Natural killer cell (primary cell): Measurements from ENCODE around the gene CRABP2. TPM values are rescaled to one million over a fixed set of nuclear protein-coding genes. Genes with fewer than 3 reads are reported as not detected.

Experiments used
- ATAC-seq, 3 donors: fragments of 150-1000 bp in 2 of 3; fragments of 200-7000 bp in 1 of 3; cut with Tn5 transposase; 1 replicate in 1 of 3; 2 replicates in 2 of 3; pipeline ENCODE4 v1.10.0; 2021; ENCODE audit warnings: mild to moderate bottlenecking in 2 of 3, moderate library complexity in 2 of 3
- DNase-seq, 2 donors: peaks; one replicate each; pipeline versions ENCODE4 v3.0.0 to v3.0.0-alpha.2; 2013 to 2021; ENCODE audit warnings: mixed read lengths in 1 of 2
- H3K27ac ChIP-seq: one replicate; pipeline ENCODE4 v1.5.1; 2013; ENCODE audit warnings: mild to moderate bottlenecking, low read length
- H3K27me3 ChIP-seq: one replicate; pipeline ENCODE4 v1.6.1; 2013; ENCODE audit warnings: low read length; ENCODE audit not compliant: control insufficient read depth, insufficient read depth
- H3K36me3 ChIP-seq: one replicate; pipeline ENCODE4 v1.6.1; 2013; ENCODE audit warnings: low read length; ENCODE audit not compliant: control insufficient read depth, insufficient read depth
- H3K4me1 ChIP-seq: one replicate; pipeline ENCODE4 v1.6.1; 2013; ENCODE audit warnings: low read length; ENCODE audit not compliant: control insufficient read depth, insufficient read depth
- H3K4me3 ChIP-seq: one replicate; pipeline ENCODE4 v1.5.1; 2013; ENCODE audit warnings: low read length
- H3K9me3 ChIP-seq: one replicate; pipeline ENCODE4 v1.6.1; 2013; ENCODE audit warnings: low read length; ENCODE audit not compliant: control insufficient read depth, insufficient read depth
- H3K27ac Mint-ChIP-seq, 2 donors: one replicate each; pipeline ENCODE4 v1.8.0; 2022; ENCODE audit warnings: mild to moderate bottlenecking in 2 of 2, mixed read lengths in 2 of 2, moderate library complexity in 1 of 2
- H3K27me3 Mint-ChIP-seq, 2 donors: one replicate each; pipeline ENCODE4 v1.8.0; 2022; ENCODE audit warnings: low read depth in 2 of 2, mixed read lengths in 2 of 2
- H3K36me3 Mint-ChIP-seq: one replicate; pipeline ENCODE4 v1.8.0; 2022; ENCODE audit warnings: mixed read lengths
- H3K4me1 Mint-ChIP-seq, 2 donors: one replicate each; pipeline ENCODE4 v1.8.0; 2022; ENCODE audit warnings: mixed read lengths in 2 of 2
- H3K4me3 Mint-ChIP-seq: one replicate; pipeline ENCODE4 v1.8.0; 2022; ENCODE audit warnings: mild to moderate bottlenecking, moderate library complexity, mixed read lengths
- H3K9me3 Mint-ChIP-seq, 2 donors: one replicate each; pipeline ENCODE4 v1.8.0; 2022; ENCODE audit warnings: mixed read lengths in 2 of 2
- CTCF ChIP-seq: fragments of 200-600 bp; IDR thresholded peaks from one replicate; pipeline ENCODE4 v1.8.0; 2022; ENCODE audit warnings: antibody characterized with exemption
- WGBS: methylation state at CpG from one replicate; pipeline ENCODE4 v1.1.7; 2013; ENCODE audit warnings: missing lambda C conversion rate; ENCODE audit not compliant: insufficient coverage; 5-methylcytosine and 5-hydroxymethylcytosine counted together
- intact Hi-C: fragments of 100-400 bp; cut with micrococcal nuclease; formaldehyde crosslinking; loops from one replicate; pipeline ENCODE4 v1.14.2; 2022
- total RNA-seq, 4 donors: library from RNA; stranded (reverse); fragments of 120-200 nt in 1 of 4; gene quantifications; one replicate each; pipeline versions ENCODE4 v1.2.3 to v1.2.4, GENCODE V29; 2013 to 2022

Gene CRABP2
- total RNA-seq, 3 donors from 2014 or later (not counting 1 experiment from before 2014, with no cell fraction given) = 3.0 to 3.8 (median 3.0) TPM

DNA sequence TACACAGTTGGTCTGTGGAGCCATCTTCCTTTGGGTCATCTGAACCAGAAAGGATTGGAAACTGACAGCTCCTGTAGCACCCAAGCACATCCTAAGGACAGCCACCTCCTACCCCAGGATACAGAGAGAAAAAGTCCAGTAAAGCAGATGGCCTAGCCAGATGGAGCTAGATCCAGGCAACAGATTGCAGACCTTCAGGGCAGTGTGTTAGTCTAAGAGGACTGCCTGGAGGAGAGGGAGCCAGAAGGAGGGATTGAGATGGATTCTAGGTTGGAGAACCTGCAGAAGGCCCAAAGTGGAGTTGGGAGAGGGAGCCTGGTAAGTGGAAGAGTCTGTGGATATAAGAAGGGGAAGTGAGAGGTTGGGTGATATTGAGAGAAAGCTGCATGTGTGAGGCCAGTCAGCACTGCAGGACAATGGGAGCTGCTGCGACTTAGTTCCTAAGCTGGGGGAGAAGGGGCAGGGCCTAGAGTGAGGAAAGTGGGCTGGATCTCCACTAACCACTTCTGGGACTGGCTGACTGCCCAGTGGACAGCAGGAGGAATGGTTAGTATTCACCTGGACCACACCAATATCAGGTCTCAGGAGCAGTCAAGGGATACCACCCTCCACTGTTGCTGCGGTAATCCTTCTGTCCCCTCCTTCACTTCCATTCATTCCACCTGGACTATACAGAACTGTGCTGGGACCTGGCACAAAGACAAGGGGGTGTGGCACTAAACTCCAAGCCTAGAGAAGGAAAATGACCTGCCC lies 50.1 kb downstream of the CRABP2 start:
- Mint-ChIP-seq H3K36me3 (no peaks in the 10 kb centered on the region), H3K4me3 (peak overlapping the region; percentile 1), H3K27ac (no peak overlapping the region), H3K9me3 (no peaks in the 10 kb centered on the region), H3K4me1 (peaks cover 37 to 45% of the 10 kb centered on the region in 2 donors), H3K27me3 (peaks cover 50 to 52% of the 10 kb centered on the region in 2 donors)
- intact Hi-C loops = no loop called here
- Histone ChIP-seq H3K36me3 (no peaks in the 10 kb centered on the region), H3K9me3 (no peaks in the 10 kb centered on the region), H3K27me3 (peaks cover 33% of the 10 kb centered on the region), H3K4me3 (no peak overlapping the region), H3K4me1 (peaks cover 39% of the 10 kb centered on the region), H3K27ac (no peak overlapping the region)
- DNase-seq (no peak), ATAC-seq (no peak)
- 59% methylated on average over 2 of the region's 2 CpGs for WGBS
- TF ChIP-seq CTCF = no peak

GRCh38 chr1:156654700-156655099 lies 50.7 kb downstream of the CRABP2 start:
- intact Hi-C loops = no loop called here
- DNase-seq (no peak), ATAC-seq (no peak)
- no peaks in the 10 kb centered on the region for H3K36me3 ChIP-seq
- H3K27me3 Mint-ChIP-seq = peaks cover 51 to 52% of the 10 kb centered on the region in 2 donors
- no peaks in the 10 kb centered on the region for H3K9me3 ChIP-seq
- H3K36me3 Mint-ChIP-seq = no peaks in the 10 kb centered on the region
- peaks cover 33% of the 10 kb centered on the region for H3K27me3 ChIP-seq
- TF ChIP-seq CTCF = no peak
- no peak overlapping the region for H3K27ac ChIP-seq
- peaks cover 31 to 38% of the 10 kb centered on the region in 2 donors for H3K4me1 Mint-ChIP-seq
- WGBS = 100% methylated on average over 1 of the region's 1 CpG
- no peak overlapping the region for H3K4me3 Mint-ChIP-seq
- no peak overlapping the region for H3K27ac Mint-ChIP-seq
- no peaks in the 10 kb centered on the region for H3K9me3 Mint-ChIP-seq
- H3K4me1 ChIP-seq = peaks cover 33% of the 10 kb centered on the region
- H3K4me3 ChIP-seq = no peak overlapping the region

DNA sequence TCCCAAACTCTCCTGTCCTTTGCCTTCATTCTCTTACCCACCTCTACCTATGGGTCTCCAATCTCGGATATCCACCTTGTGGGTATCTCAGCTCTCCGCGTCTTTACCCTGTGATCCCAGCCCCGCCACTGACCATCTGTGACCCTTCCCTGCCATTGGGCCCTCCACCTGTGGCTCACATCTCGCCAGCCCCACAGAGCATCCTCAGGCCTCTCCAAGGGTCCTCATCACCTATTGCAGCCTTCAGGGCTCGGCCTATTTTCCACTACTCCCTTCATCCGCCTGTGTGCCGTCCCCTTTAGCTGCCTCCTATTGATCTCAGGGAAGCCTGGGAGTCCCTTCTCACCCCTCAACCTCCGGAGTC lies 52.4 kb downstream of the CRABP2 start:
- Histone ChIP-seq H3K27me3 (peaks cover 33% of the 10 kb centered on the region), H3K27ac (no peak overlapping the region), H3K4me3 (no peak overlapping the region), H3K4me1 (peaks cover 15% of the 10 kb centered on the region), H3K36me3 (no peaks in the 10 kb centered on the region), H3K9me3 (no peaks in the 10 kb centered on the region)
- Mint-ChIP-seq H3K9me3 (no peaks in the 10 kb centered on the region), H3K27me3 (peaks cover 55 to 69% of the 10 kb centered on the region in 2 donors), H3K27ac (no peak overlapping the region), H3K4me1 (peaks cover 16 to 21% of the 10 kb centered on the region in 2 donors), H3K36me3 (no peaks in the 10 kb centered on the region), H3K4me3 (no peak overlapping the region)
- TF ChIP-seq CTCF = no peak
- WGBS = 81% methylated on average over 9 of the region's 9 CpGs
- no peak for DNase-seq
- no peak for ATAC-seq
- intact Hi-C loops = no loop called here
